Fibroblast of lung (primary cell): ENCODE measurements around the gene UBQLN1. TPM values are rescaled to one million over a fixed set of nuclear protein-coding genes. Genes with fewer than 3 reads are reported as not detected.

Source experiments
- DNase-seq, 2 donors: peaks; one replicate each; pipeline versions ENCODE4 v3.0.0 to v3.0.0-alpha.2; 2010; ENCODE audit warnings: low read depth in 2 of 2
- H2AFZ ChIP-seq: 2 replicates; pipeline ENCODE4 v1.5.1; 2012; ENCODE audit warnings: low read length, control low read depth, inconsistent platforms
- H3K27ac ChIP-seq: 2 replicates; pipeline ENCODE4 v1.5.1; 2011; ENCODE audit warnings: low read length, control low read depth; ENCODE audit not compliant: insufficient read depth
- H3K27me3 ChIP-seq: 2 replicates; pipeline ENCODE4 v1.5.1; 2011; ENCODE audit warnings: mild to moderate bottlenecking, low read length; ENCODE audit not compliant: control insufficient read depth, insufficient read depth
- H3K36me3 ChIP-seq: 2 replicates; pipeline ENCODE4 v1.5.1; 2011; ENCODE audit warnings: low read length; ENCODE audit not compliant: control insufficient read depth, insufficient read depth
- H3K4me1 ChIP-seq: 2 replicates; pipeline ENCODE4 v1.5.1; 2011; ENCODE audit warnings: low read length; ENCODE audit not compliant: control insufficient read depth, insufficient read depth; ENCODE audit errors: extremely low read depth
- H3K4me2 ChIP-seq: 2 replicates; pipeline ENCODE4 v1.5.1; 2011; ENCODE audit warnings: low read length, control low read depth; ENCODE audit not compliant: insufficient read depth; ENCODE audit errors: extremely low read depth
- H3K4me3 ChIP-seq, 4 experiments: fragments of 200-600 bp in 1 of 4; sonication (generic) in 1 of 4; replicated peaks in 1 of 4; 2 replicates each; pipeline ENCODE4 v1.5.1; 2011 to 2016; ENCODE audit warnings: low read length in 4 of 4, low read depth in 3 of 4, mild to moderate bottlenecking in 3 of 4, control low read depth in 2 of 4, inconsistent platforms in 1 of 4, mixed read lengths in 1 of 4; ENCODE audit not compliant: insufficient read depth in 1 of 4; ENCODE audit errors: control extremely low read depth in 1 of 4
- H3K79me2 ChIP-seq: 2 replicates; pipeline ENCODE4 v1.5.1; 2012; ENCODE audit warnings: mild to moderate bottlenecking, low read length, inconsistent platforms; ENCODE audit not compliant: control insufficient read depth, insufficient read depth
- H3K9ac ChIP-seq: 2 replicates; pipeline ENCODE4 v1.5.1; 2011; ENCODE audit warnings: mild to moderate bottlenecking, low read length, control low read depth; ENCODE audit not compliant: insufficient read depth
- H3K9me3 ChIP-seq: 2 replicates; pipeline ENCODE4 v1.5.1; 2012; ENCODE audit warnings: low read depth, low read length; ENCODE audit not compliant: control insufficient read depth, insufficient read depth
- H4K20me1 ChIP-seq: 2 replicates; pipeline ENCODE4 v1.5.1; 2011; ENCODE audit warnings: low read length; ENCODE audit not compliant: control insufficient read depth, insufficient read depth; ENCODE audit errors: extremely low read depth
- EZH2 ChIP-seq: IDR thresholded peaks from 2 replicates; pipeline ENCODE4 v1.5.1; 2012; ENCODE audit warnings: low read length, control low read depth, mild to moderate bottlenecking; ENCODE audit errors: missing control alignments
- polyA plus RNA-seq, 2 donors: library from polyadenylated mRNA; depleted of rRNA in 1 of 2; stranded (reverse) in 1 of 2; unstranded in 1 of 2; fragments of >200 nt; gene quantifications; 2 replicates each; pipeline ENCODE4 v1.2.1, GENCODE V29; 2011 to 2012; ENCODE audit warnings: missing spikeins in 1 of 2
- total RNA-seq: library from RNA; depleted of rRNA; stranded (reverse); fragments of >200 nt; gene quantifications from 2 replicates; pipeline ENCODE4 v1.2.1, GENCODE V29; 2014
- TF ChIP-seq, protein P1 (sequence below), 2 donors: IDR thresholded peaks in 1 of 2; conservative IDR thresholded peaks in 1 of 2; 1 replicate in 1 of 2; 2 replicates in 1 of 2; pipeline ENCODE4 v1.5.1; 2011 to 2012; ENCODE audit warnings: low read length in 2 of 2, control low read depth in 1 of 2, inconsistent platforms in 1 of 2, low read depth in 1 of 2, mild to moderate bottlenecking in 1 of 2

Gene UBQLN1
- total and polyA plus RNA-seq, 2 donors (not counting 1 experiment from before 2014, with no cell fraction given) = 130 to 141 TPM

DNA sequence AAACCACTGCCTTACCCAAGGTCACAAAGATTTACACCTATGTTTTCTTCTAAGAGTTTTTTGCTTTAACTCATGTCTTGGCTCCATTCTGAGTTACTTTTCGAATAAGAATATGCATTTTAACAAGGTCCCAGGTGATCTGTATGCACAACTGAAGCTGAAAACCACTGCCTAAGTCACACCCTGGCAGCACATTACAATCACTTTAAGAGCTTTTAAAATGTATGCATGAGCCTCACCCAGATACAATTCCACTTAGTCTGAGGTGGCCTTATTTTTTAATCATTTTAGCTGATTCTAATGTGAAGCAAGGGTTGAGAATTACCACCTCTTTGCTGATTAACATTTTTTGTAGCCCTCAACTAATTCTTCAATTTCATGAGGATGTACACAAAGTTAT lies 55.3 kb downstream of the UBQLN1 start:
- no peaks in the 10 kb centered on the region for H3K36me3 ChIP-seq

DNA sequence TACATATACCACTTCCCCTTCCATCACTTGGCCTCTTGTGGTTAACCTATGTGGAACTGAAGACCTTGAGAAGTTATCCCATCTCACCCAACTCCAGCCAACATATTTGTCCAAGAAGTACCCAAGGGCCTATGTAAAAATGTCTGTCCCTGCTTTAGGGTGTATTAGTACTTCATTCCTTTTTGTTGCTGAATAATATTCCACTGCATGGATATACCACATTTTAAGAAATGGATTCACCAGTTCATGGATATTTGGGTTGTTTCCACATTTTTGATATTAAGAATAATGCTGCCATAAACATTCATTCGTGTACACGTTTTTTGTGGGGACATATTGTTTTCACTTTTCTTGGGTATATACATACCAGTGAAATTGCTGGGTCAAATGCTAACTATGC lies 56.2 kb downstream of the UBQLN1 start:
- DNase-seq = no peak
- no peaks in the 10 kb centered on the region for H4K20me1 ChIP-seq
- no peak overlapping the region for H3K4me2 ChIP-seq
- TF ChIP-seq, protein P1, sequence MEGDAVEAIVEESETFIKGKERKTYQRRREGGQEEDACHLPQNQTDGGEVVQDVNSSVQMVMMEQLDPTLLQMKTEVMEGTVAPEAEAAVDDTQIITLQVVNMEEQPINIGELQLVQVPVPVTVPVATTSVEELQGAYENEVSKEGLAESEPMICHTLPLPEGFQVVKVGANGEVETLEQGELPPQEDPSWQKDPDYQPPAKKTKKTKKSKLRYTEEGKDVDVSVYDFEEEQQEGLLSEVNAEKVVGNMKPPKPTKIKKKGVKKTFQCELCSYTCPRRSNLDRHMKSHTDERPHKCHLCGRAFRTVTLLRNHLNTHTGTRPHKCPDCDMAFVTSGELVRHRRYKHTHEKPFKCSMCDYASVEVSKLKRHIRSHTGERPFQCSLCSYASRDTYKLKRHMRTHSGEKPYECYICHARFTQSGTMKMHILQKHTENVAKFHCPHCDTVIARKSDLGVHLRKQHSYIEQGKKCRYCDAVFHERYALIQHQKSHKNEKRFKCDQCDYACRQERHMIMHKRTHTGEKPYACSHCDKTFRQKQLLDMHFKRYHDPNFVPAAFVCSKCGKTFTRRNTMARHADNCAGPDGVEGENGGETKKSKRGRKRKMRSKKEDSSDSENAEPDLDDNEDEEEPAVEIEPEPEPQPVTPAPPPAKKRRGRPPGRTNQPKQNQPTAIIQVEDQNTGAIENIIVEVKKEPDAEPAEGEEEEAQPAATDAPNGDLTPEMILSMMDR (conservative IDR thresholded peaks at IDR 0.05 in 1 of 2, IDR thresholded peaks at IDR 0.05 in 1 of 2; ENCODE audit: low read depth in 1 of 2, low read length in 2 of 2) = no peak
- TF ChIP-seq EZH2 = no peak
- H3K4me1 ChIP-seq = no peaks in the 10 kb centered on the region
- no peaks in the 10 kb centered on the region for H3K36me3 ChIP-seq
- no peaks in the 10 kb centered on the region for H3K9me3 ChIP-seq
- H3K4me3 ChIP-seq = no peak overlapping the region
- H2AFZ ChIP-seq = no peak overlapping the region
- H3K27ac ChIP-seq = no peak overlapping the region
- H3K79me2 ChIP-seq = no peaks in the 10 kb centered on the region
- H3K27me3 ChIP-seq = no peaks in the 10 kb centered on the region
- H3K9ac ChIP-seq = no peak overlapping the region

More for the DNA sequence above, 55.3 kb downstream of the UBQLN1 start:
- DNase-seq = no peak
- Histone ChIP-seq H4K20me1 (no peaks in the 10 kb centered on the region), H3K9me3 (no peaks in the 10 kb centered on the region), H3K4me2 (no peak overlapping the region), H3K79me2 (no peaks in the 10 kb centered on the region), H3K9ac (no peak overlapping the region), H3K4me1 (no peaks in the 10 kb centered on the region), H3K27me3 (no peaks in the 10 kb centered on the region), H2AFZ (no peak overlapping the region), H3K4me3 (no peak overlapping the region), H3K27ac (no peak overlapping the region)
- TF ChIP-seq, protein P1 (conservative IDR thresholded peaks at IDR 0.05 in 1 of 2, IDR thresholded peaks at IDR 0.05 in 1 of 2; ENCODE audit: low read depth in 1 of 2, low read length in 2 of 2) = no peak
- no peak for TF ChIP-seq EZH2

DNA sequence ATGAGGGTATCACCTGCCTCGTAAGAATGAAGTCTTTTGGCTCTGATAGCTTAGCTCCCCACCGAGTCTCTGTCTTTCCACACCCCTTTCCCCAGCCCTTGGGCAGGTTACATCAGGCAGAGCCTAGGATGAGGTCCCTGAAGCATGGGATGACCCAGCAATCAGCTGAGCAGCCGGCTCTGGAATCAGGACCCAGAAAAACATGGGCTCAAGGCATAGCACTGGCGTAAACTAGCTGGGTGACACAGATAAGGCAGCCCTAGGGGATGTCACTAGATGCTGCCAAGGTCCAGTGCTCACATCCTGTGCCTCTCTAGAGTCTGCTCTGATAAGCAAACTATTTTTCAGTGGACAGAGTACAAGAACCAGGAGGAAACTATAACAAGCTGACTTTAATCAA lies 58.2 kb downstream of the UBQLN1 start:
- H3K27me3 ChIP-seq = no peaks in the 10 kb centered on the region
- no peak for DNase-seq
- H3K4me1 ChIP-seq = no peaks in the 10 kb centered on the region
- H2AFZ ChIP-seq = no peak overlapping the region
- H3K9ac ChIP-seq = no peak overlapping the region
- no peaks in the 10 kb centered on the region for H3K79me2 ChIP-seq
- no peaks in the 10 kb centered on the region for H4K20me1 ChIP-seq
- no peak overlapping the region for H3K4me2 ChIP-seq
- H3K27ac ChIP-seq = no peak overlapping the region
- TF ChIP-seq, protein P1 (conservative IDR thresholded peaks at IDR 0.05 in 1 of 2, IDR thresholded peaks at IDR 0.05 in 1 of 2; ENCODE audit: low read depth in 1 of 2, low read length in 2 of 2) = no peak
- TF ChIP-seq EZH2 = no peak
- no peaks in the 10 kb centered on the region for H3K36me3 ChIP-seq
- H3K9me3 ChIP-seq = no peaks in the 10 kb centered on the region
- H3K4me3 ChIP-seq = no peak overlapping the region
